ENCODE results near the gene INPP5D.

DNA sequence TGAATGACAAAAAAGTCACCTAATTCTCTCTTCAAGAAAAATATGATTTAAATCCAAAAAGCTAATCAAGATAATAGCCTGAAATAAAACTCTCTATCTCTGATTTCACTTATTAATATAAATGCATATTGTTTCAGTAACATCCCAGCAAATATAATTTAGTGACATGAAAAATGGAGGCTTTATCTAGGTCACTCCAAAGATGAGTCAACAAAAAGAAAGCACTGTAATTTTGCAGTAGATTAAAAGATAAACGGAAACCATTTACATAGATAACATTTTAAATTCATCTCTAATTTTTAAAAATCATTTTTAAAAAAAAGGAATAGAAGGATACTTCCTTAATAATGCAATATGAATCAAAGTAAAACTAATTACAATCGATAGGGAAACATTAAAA lies 76.9 kb downstream of the INPP5D start:
- TF ChIP-seq, protein P1, sequence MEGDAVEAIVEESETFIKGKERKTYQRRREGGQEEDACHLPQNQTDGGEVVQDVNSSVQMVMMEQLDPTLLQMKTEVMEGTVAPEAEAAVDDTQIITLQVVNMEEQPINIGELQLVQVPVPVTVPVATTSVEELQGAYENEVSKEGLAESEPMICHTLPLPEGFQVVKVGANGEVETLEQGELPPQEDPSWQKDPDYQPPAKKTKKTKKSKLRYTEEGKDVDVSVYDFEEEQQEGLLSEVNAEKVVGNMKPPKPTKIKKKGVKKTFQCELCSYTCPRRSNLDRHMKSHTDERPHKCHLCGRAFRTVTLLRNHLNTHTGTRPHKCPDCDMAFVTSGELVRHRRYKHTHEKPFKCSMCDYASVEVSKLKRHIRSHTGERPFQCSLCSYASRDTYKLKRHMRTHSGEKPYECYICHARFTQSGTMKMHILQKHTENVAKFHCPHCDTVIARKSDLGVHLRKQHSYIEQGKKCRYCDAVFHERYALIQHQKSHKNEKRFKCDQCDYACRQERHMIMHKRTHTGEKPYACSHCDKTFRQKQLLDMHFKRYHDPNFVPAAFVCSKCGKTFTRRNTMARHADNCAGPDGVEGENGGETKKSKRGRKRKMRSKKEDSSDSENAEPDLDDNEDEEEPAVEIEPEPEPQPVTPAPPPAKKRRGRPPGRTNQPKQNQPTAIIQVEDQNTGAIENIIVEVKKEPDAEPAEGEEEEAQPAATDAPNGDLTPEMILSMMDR (IDR thresholded peaks at IDR 0.05) = no peak
- TF ChIP-seq POLR2AphosphoS5 (IDR thresholded peaks at IDR 0.05) = no peak
